Subcutaneous adipose tissue (tissue), 4 donors: ENCODE results near the gene GRIA3. TPM values are rescaled to one million over a fixed set of nuclear protein-coding genes. Genes with fewer than 3 reads are reported as not detected.

ENCODE experiments used
- CTCF ChIP-seq: fragments of 450-650 bp; IDR thresholded peaks from one replicate; pipeline ENCODE4 v1.5.1; 2016; ENCODE audit warnings: low read depth, mild to moderate bottlenecking, control low read depth, antibody characterized with exemption, moderate library complexity
- total RNA-seq, 4 donors: library from RNA; depleted of rRNA; stranded (reverse); fragments of >200 nt; gene quantifications; one replicate each; pipeline ENCODE4 v1.1.0, GENCODE V29; 2016

GRIA3 gene
- total RNA-seq, 4 donors from 2014 or later = 0.19 to 1.9 (median 1.2) TPM

GRCh38 chrX:123159403-123159802 is 24.7 kb upstream of the GRIA3 start:
- TF ChIP-seq CTCF = no peak

GRCh38 chrX:123167621-123168020 is 16.5 kb upstream of the GRIA3 start:
- TF ChIP-seq CTCF = no peak

GRCh38 chrX:123169247-123169901 is 14.7 kb upstream of the GRIA3 start:
- no peak for TF ChIP-seq CTCF

GRCh38 chrX:123170546-123170945 is 13.5 kb upstream of the GRIA3 start:
- TF ChIP-seq CTCF = no peak

GRCh38 chrX:123171781-123172180 is 12.3 kb upstream of the GRIA3 start:
- no peak for TF ChIP-seq CTCF

GRCh38 chrX:123172869-123173268 is 11.2 kb upstream of the GRIA3 start:
- no peak for TF ChIP-seq CTCF

GRCh38 chrX:123173833-123174232 is 10.2 kb upstream of the GRIA3 start:
- no peak for TF ChIP-seq CTCF
